HG03139 (cell line): ENCODE data around the gene F8.
A peak's percentile ranks its signal among the peaks of the same experiment; 100 is the strongest.
"Not testable (repeated sequence)": the region's sequence is repeated elsewhere in the genome, so short reads cannot be mapped to it uniquely, and the experiment has no call there.

Source experiments
- ATAC-seq: cut with Tn5 transposase; IDR thresholded peaks from one replicate; pipeline ENCODE4 v1.9.1; 2021; ENCODE audit not compliant: unreplicated experiment

F8 gene

DNA sequence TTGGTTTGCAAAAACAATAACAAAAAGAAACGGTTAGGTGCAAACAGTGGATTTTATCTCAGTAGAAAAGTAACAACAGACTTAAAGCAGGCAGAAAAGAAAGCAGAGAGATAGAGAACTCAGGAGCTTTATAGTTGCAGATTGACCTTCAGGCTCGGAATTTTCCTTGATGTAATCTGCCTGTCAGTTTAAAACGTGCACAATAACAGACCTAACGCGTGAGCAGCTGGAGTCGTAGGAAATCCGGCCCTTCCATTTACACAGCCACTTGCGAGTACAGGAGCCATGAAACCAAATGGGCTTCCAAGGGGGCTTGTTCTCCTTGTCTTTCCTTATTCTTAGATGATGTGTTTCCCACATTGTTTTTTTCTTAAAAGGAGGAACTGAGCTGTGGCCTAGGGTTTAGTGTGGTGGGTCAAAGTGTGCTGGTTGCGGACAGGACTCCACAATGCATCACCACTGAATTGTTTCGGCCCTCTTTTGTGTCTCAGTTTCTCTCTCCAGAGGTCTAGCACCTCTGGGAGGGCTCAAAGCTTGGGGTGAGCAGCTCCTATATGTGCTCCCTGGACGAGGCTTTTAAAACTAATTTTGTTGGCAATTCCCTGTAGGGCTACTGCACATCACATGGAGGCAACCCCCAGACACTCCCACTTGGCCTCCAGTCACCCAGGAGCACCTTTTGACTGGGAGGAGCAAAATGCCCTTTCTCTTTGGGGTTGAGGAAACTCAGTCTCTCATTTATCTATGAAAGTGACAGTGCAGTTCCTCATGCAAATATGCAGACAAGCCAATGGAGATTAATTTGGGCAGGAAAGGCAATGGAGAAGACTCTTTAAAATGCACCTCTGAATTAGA, 203.4 kb downstream of the F8 start:
- ATAC-seq: no peak

DNA sequence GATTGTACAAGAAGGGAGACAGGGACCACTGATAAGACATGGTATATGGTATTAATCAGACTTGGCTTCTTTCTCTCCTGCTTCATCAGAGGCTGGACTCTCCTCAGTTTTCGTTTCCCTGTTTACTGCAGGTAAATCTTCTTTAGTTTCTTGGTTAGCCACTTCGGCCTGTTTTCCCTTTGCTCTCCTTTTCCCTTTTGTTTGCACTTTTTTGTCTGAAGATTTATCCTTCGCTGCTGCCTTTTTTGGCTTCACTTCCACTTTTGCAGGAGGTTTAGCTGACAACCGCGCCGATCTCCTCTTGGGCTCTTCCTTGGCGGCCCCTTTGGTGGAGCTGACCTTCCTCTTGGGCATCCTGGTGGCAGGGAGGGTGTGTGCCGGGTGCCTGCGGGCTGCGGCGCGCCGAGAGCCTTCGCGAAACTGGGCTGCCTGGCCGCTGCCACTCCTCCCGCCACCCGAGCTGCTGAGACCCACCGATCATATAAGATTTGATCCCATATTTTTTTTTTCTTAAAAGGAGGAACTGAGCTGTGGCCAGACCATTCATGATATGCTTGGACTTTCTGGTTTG, 205.4 kb downstream of the F8 start:
- not testable (repeated sequence) for ATAC-seq

DNA sequence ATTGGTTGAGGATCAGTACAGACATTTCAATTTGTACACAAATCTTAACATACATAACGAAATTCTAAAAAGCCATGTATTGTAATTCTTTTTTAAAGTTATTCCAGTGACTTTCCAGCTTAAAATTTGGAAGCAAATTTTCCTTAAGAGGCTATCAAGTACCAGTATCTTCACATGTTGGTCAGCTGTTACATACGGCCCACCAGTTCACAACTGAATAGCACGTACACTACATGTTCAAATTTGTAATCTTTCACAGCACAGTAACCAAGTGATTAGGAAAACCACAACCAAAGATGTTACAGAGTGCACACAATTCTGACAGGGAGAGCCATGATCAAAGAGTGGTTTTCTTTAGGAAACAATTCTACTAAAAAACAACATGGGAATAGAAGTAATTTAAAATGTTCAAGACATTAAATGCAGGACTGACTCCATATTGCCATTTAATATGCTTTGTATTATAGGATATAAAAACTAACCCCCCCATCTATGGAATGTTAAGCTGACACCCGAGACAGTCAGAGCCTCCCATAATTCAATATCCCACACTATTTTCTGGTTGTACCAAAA, 206.1 kb downstream of the F8 start:
- not testable (repeated sequence) for ATAC-seq

DNA sequence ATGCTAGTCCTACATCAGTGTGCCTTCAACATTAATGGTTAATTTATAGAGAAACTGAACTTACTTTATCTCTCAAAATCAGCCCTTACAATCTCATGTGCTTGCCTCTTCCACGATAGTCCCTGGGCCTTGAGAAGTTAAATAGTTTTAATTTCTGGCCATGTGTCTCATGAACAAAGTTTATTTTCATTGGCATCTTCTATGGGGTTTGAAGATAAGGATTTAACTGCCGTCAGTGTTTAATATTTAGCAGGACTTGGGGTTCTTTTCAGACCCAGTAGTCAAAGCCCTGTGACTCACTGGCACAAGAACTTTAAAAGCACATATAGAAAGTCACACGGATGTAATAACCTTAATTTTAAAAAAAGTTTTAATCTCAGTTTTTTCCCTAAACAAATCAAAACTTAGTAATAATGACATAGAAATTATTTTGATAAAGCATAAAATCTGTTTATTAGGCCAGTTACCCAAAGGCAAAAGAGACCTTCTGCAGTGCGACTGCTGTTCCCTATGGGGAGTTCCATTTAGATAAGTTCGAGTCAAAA, 207.2 kb downstream of the F8 start:
- ATAC-seq: no peak

DNA sequence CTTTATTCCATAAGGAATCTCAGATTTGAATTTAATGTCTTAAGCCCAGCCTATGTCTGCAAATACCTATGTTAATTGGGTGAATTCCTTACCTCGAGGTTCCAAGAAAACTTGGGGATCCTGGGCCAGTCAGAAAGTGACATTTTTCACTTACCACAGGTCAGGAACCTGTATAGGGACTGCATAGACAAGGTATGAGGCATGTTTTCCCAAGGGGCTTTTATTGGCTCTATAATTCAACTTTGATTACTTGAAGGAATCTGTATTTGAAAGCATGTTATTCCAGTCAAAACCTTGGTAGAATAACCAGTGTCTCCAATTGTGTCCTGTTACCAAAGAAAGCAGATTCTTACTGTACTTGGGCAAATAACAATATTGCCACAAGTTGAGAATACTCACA, 208.7 kb downstream of the F8 start:
- no peak for ATAC-seq

DNA sequence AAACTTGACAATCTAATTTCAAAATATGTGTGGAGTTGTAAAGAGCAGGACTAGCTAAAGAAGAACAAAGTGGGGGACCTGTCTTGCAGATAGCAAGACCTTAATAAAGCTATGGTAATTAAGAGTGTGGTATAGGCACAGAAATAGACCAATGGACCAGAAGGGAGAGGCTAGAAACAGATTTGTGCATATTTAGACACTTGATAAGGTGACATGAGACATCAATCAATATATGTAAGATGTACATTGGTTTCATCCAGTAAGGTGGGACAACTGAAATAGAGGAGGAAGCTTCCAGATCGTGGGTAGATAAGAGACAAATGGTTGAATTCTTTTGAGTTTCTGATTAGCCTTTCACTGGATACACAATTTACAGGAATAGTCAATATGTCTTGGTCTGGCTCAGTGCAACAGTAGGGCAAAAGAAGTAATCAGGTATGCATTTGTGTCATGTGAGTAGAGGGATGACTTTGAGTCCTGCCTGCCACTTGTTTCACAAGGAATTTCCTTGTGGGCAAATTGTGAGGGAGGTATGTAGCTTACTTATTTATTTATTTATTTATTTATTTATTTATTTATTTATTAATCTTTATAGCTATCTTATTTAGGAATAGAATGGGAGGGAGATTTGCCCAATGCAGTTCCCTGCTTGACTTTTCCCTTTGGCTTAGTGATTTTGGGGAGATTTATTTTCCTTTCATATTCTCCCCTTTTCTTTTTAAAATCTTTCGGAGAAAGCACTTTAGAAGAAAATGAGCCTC, 210.0 kb downstream of the F8 start:
- no peak for ATAC-seq

DNA sequence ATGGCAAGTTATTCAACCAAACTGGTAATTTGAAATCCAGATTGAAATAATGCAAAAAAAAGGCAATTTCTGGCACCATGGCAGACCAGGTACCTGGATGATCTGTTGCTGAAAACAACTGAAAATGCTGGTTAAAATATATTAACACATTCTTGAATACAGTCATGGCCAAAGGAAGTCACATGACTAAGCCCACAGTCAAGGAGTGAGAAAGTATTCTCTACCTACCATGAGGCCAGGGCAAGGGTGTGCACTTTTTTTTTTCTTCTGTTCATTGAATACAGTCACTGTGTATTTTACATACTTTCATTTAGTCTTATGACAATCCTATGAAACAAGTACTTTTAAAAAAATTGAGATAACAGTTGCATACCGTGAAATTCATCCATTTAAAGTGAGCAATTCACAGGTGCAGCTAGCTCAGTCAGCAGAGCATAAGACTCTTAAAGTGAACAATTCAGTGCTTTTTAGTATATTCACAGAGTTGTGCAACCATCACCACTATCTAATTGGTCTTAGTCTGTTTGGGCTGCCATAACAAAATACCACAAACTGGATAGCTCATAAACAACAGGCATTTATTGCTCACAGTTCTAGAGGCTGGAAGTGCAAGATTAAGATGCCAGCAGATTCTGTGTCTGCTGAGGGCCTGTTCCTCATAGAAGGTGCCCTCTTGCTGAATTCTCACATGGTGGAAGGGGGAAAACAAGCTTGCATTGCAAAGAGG, 212.4 kb downstream of the F8 start:
- no peak for ATAC-seq

DNA sequence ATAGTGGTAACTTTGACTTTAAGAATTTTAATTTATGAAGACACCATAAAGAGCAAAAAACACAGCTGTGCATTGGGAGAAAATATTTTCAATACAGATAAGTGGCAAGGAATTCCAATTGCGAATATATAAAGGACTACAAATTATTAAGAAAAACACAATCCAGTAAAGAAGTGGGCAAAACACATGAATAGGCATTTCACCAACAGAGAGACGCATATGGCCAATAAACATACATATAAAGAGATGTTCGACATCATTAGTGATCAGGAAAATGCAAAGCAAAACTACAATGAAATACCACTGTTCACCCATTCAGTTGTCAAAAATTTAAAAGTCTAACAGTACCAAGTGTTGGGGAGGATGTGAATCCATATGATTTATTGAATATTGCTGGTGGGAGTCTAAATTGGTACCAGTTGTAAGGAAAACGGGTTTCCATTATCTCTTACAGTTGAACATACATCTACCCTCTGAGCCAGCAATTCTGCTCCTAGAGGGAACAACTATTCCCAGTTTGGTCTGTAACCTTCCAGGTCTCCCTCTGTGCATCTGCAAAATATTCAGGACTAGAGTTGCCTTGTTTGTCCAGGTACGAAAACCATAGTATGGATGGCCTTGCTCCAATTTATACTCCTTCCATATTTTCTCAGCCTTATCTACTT, 215.6 kb downstream of the F8 start:
- ATAC-seq: no peak

DNA sequence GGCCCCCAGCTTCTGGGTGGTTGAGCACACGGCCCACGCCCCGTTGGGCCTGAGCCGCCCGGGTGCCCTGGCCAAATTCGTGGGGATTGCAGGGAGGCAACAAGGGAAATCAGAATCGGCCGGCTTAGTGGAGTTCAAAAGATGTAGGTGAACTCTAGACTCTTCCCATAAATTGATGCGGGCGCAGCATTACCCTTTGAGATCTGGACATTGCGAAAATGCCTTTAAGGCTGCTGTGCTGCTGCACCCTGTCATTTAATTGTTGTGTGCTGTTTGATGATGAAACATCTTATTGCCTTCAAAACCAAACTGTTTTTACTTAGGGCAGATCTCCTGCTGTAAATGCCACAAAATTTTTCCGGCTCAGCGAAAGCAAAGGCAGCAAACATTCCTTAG, 216.8 kb downstream of the F8 start:
- ATAC-seq: no peak

DNA sequence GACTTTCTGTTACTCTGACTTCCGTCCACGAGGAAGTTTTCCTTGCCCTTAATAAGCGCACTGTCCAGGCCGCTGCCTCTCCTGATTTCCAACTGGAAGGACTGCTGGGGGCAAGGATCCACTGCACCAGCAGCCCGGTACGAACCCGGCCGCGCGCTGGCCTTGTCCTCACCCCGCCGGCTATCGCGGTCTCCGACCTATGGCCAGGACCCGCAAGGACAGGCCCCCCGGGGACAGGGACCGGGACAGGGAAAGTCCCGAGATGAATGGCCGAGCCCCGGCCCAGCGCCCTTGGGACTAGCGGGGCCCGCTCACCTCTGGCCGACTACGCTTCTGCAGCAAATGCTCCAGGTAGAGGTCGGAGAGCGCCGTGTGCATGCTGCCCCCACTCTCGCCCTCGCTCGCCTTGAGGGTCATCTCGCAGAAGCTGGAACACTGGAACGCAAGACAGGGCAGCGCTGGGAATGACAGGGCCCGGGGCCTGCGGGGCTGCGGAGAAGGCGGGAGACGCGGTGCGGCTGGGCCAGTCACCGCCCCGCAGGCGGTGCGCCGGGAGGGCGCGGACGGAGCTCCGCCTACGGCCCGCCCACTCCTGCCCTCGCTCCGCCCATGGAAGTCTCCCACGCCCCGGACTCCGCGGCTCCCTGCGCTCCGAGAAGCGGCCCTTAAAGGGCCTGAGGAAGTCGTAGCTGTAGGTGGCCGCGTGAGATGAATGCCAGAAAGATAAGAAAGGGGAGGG, 217.4 kb downstream of the F8 start, which contains the start of gene MPP1:
MPP1 (minus strand) TSS at position 529 of the 739 bp plus-strand sequence; CDS start at position 417, 112 bp downstream.
- ATAC-seq: peak; percentile 90

DNA sequence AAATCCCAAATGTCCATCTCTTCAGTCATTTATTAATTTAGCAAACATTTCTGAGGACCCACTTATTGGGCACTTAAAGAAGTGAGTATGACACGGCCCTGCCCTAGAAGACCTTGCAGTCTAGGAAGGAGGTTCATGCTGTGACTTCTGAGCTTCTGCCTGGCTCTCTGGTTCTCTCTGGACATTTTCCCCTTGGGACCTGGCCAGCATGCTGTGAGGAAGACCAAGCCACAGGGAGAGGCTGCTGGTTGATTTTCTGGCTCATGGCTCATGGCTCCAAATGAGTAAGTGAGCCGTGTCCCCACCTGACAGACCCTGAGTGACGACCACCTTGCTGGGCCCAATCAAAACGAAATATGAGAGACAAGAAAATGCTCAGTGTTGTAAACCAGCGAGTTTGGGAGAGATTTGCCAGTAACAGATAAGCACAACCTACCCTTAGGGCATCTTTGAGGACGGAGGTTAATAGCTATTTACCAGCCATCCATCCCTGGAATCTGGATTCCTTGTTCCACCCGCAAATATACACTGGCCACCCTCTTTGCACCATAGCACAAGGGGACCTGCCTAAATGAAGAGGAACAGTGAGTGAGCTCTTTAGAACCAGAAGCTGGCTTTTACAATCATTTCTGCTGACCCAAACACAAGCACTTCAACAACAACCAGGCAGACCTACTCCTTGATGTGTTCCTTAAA, 218.1 kb downstream of the F8 start:
- ATAC-seq: no peak

DNA sequence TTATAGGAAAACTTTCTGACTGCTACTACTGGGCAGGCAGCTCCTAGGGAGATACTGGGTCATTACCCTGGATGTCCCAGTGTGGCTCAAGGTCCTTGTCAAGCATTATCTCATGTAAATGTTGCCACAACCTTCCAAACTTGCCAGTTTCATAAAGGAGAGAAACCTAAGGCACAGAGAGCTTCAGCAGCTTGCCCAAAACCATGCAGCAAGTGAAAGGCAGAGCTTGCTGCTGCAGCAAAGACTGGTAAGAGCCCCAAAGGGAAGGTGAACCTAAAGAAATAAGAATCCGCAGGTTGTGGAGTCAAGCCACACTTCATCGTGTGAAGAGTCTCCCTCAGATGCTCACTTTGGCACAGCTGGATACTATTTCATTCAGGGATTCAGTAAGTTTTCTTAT, 219.6 kb downstream of the F8 start:
- ATAC-seq: no peak

DNA sequence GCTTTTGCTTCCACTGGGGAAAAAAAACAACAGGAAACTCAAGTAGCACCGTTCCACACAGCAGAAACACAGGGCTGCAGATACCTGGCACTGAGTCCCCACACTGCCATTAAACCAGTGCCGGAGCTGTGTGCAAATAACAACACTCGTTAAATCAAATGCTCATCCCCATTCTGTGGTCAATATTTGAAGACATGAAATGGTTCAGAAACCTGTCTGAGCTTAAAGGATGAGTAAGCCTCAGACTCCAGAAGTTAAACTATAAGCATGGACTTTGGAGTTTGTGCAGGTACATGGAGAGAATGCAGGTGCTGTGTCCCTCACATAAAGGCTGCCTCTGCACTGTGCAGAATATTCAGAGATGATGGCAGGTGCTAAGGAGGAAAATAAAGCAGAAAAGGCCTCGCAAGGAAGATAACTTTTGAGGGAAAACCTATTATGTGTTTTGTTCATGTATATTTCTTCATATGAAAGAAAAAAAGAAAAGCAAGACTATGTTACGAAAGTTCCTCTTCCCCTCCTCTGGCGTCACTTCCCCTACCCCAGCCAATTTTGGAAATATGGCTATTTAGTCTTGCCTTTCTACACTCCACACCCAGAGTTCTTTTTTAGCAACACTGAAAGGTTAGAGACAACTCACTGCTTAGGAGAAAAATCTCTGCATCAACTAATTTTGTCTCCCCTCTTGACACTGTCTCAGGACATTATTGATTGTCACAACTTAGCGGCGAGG, 221.9 kb downstream of the F8 start:
- no peak for ATAC-seq

DNA sequence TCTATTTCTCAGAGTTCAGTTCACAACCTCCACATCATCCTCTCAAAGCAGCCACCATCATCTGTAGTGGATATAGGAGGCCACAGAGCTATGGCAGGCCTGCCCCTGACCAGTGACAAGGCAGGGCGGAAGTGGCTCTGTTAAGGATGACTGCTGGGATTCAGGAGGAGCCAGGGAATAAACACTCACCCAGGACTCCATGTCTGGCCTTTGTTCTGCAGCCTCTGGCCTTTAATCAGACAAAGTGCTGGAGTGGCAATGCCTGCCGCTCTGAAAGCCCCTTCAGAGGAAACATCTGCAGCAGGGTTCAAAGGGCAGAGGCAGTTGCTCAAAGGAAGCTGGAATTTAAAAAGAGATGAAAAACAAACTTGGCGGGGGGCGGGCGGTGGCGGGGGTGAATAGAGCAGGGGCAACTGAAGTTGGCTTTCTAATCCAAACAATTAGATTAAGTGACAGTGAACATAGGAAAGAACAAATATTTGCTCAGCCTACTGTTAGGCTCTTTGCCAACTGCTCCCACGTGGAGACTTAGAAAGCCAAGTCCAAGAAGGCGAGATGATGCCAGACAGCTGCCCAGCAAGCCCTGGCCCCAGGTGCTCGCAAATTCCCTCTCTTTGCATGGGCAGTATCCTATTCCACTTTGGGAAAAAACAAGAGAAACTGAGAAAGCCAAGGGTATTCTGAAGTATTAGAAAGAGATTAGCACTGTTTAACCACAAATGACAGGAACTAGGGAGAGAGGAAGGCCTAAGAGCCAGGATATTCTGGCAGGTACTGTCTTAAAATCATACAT, 222.8 kb downstream of the F8 start:
- ATAC-seq: no peak

DNA sequence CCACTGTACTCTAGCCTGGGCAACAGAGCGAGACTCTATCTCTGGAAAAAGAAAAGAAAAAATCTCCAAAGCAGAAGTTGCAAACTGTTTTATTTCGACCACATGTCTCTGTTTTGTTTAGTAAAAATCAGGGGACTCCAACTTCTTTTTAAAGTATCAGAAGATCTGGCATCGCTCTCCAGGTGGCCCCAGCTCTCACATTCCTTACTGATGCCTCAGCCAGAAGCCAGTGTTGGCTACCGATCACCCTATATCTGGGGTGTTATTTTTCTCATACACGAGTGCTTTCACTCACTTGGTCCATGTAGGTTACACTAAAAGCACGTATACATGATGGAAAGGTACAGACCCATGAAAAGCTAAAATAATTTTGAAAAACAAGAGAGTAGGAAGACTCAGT, 225.5 kb downstream of the F8 start:
- ATAC-seq: no peak

DNA sequence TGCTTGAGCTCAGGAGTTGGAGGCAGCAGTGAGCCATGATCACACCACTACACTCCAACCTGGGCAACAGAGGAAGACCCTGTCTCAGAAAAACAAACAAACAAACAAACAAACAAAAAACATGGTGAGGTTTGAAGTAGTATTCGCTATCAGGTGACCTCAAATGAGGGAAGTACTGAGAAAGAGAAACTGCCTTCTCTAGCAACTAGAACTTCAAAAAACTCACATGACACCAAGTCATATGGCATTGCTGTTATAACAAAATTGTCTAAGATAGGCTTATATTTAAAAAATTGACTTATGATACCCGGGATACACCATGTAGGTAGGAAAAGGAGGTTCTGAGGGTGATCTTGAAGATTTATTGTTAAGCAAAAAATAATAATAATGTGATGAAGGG, 227.5 kb downstream of the F8 start:
- ATAC-seq: no peak

DNA sequence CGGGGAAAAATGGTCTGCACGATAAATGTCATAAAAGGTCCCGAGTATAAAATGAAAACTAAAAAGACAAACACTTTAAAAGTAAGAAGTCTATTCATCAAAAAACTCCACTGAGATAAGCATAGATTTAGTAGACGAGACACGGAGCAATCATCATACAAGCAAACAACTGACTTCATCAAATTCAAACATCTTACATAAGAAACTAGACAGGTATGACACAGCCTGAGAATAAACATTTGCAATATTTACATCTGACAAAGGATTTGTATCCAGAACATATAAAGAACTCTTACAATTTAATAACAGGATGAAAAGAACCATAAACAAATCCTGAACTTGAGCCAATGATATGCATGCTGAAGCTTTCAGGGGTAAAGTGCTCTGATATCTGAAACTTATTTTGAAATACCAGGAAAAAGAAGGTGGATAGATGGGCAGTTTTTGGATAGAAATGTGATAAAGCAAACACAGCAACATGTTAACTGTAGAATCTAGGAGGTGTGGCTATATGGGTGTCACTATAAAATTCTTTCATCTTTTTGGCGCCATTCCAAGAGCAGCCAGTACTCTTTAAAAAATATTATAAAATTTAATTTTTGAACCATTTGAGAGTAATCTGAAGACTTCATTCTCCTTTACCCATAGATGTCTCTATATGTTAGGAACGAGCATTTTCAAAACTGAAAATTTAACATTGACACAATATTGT, 229.3 kb downstream of the F8 start:
- no peak for ATAC-seq
